Fibroblast of lung (primary cell): ENCODE data around the gene C12orf42.

Source experiments
- EZH2 ChIP-seq: IDR thresholded peaks from 2 replicates; pipeline ENCODE4 v1.5.1; 2012; ENCODE audit warnings: low read length, control low read depth, mild to moderate bottlenecking; ENCODE audit errors: missing control alignments
- TF ChIP-seq, protein P1 (sequence below), 2 donors: IDR thresholded peaks in 1 of 2; conservative IDR thresholded peaks in 1 of 2; 1 replicate in 1 of 2; 2 replicates in 1 of 2; pipeline ENCODE4 v1.5.1; 2011 to 2012; ENCODE audit warnings: low read length in 2 of 2, control low read depth in 1 of 2, inconsistent platforms in 1 of 2, low read depth in 1 of 2, mild to moderate bottlenecking in 1 of 2

DNA sequence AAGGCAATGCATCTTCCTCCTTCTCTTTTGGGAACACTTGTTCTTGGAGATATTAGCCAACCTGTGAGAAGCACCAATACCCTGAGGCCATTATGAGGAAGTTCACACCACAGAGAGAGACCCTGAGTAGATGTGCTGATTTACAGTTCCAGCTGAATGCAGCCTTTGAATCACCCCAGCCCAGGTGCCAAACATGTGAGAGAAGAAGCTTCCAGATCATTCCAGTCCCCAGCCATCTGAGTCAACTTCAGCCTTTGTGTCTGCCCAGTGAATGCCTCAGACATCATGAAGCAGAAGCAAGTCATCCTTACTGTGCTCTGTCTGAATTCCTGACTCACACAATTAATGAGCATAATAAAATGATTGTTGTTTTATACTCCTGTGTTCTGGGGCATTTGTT, 25.1 kb downstream of the C12orf42 start:
- TF ChIP-seq, protein P1, sequence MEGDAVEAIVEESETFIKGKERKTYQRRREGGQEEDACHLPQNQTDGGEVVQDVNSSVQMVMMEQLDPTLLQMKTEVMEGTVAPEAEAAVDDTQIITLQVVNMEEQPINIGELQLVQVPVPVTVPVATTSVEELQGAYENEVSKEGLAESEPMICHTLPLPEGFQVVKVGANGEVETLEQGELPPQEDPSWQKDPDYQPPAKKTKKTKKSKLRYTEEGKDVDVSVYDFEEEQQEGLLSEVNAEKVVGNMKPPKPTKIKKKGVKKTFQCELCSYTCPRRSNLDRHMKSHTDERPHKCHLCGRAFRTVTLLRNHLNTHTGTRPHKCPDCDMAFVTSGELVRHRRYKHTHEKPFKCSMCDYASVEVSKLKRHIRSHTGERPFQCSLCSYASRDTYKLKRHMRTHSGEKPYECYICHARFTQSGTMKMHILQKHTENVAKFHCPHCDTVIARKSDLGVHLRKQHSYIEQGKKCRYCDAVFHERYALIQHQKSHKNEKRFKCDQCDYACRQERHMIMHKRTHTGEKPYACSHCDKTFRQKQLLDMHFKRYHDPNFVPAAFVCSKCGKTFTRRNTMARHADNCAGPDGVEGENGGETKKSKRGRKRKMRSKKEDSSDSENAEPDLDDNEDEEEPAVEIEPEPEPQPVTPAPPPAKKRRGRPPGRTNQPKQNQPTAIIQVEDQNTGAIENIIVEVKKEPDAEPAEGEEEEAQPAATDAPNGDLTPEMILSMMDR (conservative IDR thresholded peaks at IDR 0.05 in 1 of 2, IDR thresholded peaks at IDR 0.05 in 1 of 2; ENCODE audit: low read depth in 1 of 2, low read length in 2 of 2) = no peak
- no peak for TF ChIP-seq EZH2
